GM12875 (cell line): ENCODE results near the gene SPIRE2.

Experiments
- H3K4me3 ChIP-seq: one replicate; pipeline ENCODE4 v1.5.1; 2011; ENCODE audit warnings: low read depth, low read length, control low read depth
- CTCF ChIP-seq: IDR thresholded peaks from 2 replicates; pipeline ENCODE4 v1.5.1; 2011; ENCODE audit warnings: low read depth, mild to moderate bottlenecking, control low read depth, inconsistent platforms, low read length, moderate library complexity, borderline replicate concordance; ENCODE audit not compliant: insufficient read depth

SPIRE2 gene

DNA sequence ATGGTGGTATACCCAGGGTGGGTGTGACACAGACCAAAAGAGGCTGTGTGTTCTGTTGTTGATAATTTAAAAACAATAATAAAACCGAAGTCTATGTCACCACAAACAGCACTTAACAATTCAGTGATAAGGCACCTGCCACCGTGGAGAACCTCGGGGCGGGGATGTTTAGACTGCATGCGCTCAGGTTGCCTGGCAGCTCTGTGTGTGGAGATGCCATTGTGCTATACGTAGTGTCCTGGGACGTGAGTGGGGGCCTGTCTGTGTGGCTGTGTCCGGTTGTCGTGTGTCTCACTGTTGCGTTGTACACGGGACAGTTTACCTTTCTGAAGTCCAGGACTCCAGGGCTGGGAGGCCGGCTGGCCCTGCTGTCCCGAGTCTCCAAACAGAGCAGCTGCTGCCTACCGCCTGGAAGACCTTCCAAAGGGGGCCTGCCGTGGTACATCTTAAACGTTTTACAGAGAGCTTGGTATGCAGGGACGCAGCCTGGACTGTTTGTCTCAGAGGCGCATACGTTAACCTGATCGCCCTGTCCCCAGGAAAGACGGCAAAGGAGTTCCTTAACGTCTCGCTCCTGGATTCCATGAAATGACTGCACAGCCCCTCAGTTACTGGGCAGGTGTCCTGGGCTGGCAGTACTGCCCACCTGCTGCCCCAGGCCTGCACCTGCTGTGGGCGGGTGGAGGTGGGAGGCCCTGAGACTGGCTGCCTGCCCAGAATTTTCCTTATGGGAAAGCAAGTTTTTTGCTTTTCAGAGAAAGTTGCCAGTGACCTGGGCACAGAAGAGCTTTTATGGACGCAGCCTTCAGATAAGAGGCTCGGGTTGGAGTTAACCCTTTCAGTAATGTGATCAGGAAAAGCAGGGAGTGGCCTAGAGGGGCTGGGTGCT, 19.0 kb downstream of the SPIRE2 start:
- no peak overlapping the region for H3K4me3 ChIP-seq
- no peak for TF ChIP-seq CTCF

GRCh38 chr16:89847940-89848297, 19.6 kb downstream of the SPIRE2 start:
- TF ChIP-seq CTCF, result no peak
- no peak overlapping the region for H3K4me3 ChIP-seq

DNA sequence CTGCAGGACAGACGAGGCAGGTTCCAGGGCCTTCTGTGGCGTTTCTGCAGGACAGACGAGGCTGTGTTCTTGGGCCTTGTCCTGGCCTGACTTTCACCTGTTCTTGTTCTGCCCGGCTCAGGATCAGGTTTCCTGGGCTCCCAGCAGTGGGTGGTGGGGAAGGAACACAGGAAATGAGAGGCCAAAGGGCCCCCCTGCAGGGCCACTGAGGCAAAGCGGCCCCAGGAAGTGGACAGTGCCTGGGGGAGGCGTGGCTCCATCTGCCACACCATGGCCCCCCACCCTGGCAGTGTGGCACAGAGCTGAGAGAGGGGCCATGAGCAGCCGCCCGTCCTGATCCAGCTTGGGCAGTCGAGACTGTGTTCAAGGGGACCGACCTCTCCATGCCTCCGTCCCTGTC, 20.7 kb downstream of the SPIRE2 start:
- H3K4me3 ChIP-seq, result no peak overlapping the region
- no peak for TF ChIP-seq CTCF

DNA sequence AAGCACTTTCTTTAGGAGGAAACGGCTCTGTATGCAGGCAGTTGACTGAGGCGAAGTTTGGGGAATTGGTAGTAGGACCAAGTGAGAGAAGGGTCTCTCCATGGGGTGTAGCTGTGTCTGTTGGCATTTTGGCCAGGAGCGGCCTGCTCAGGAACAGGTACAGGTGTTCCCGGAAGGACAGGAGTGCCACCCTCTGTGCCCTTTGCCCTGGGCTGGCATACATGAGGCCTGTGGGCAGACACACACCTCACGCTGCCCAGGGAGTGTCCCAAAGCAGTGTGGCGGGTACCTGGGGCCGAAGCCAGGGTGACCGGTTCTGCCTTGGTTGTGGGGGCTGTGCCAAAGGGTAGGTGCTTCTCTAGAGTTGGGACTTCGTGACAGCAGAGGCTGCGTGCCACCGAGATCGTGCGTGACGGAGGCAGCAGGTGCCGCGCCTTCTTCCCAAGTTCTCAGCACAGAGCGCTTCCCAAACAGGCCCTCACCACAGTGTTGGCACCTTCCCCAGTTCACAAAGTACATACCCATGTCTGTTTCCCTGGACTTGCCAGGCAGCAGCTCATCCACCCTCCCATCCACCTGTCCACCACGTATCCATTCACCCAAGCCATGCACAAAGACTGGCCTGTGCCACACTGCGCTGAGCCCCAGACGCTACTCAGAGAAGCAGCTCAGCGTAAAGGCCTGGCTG, 25.2 kb downstream of the SPIRE2 start:
- no peak for TF ChIP-seq CTCF
- no peak overlapping the region for H3K4me3 ChIP-seq

- TF ChIP-seq CTCF, result no peak
- H3K4me3 ChIP-seq, result no peak overlapping the region
Measured at GRCh38 chr16:89855301-89855945, 27.1 kb downstream of the SPIRE2 start.

DNA sequence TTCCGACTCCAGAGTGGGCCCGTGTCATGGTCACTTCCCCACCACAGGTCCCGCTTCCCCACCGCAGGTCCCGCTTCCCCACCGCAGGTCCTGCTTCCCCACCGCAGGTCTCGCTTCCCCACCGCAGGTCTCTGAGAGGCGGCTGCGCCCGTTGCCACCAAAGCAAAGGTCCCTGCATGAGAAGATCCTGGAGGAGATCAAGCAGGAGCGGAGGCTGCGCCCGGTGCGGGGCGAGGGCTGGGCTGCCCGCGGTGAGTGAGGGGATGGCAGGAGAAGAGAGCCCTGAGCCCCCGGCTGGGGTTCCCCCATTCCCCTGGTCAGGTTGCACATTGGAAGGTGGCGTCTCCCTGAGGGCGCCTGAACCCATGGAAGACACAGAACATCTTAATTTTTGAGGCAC, 27.7 kb downstream of the SPIRE2 start:
- TF ChIP-seq CTCF, result no peak
- no peak overlapping the region for H3K4me3 ChIP-seq
